ENCODE data around the gene RHBDF1. TPM values are rescaled to one million over a fixed set of nuclear protein-coding genes. Genes with fewer than 3 reads are reported as not detected.

The RHBDF1 gene
- total and polyA plus RNA-seq, 9 of the 15 experiments (the other 6 are each of a cell fraction or from before 2014, with no cell fraction given) = 1.0 to 8.2 (median 4.2) TPM

GRCh38 chr16:106623-107324, 34.3 kb upstream of the RHBDF1 start (continued):
- TF ChIP-seq ZNF592 (IDR thresholded peaks at IDR 0.05) (peak; percentile 90), CREM (IDR thresholded peaks at IDR 0.05; ENCODE audit: low read depth) (0 out of 2 replicates have a peak, but pooled peaks have one; percentile 10), FOXK2 (conservative IDR thresholded peaks at IDR 0.05 in 1 of 2, IDR thresholded peaks at IDR 0.05 in 1 of 2; ENCODE audit: low read depth in 2 of 2) (peak; percentile 14 to 38; a peak in 1 of 4 replicates), TEAD4 (IDR thresholded peaks at IDR 0.05; ENCODE audit: low read length) (peak; percentile 58; the same call in 1 of the 2 replicates), TEAD4 (CRISPR knock-in tag; IDR thresholded peaks at IDR 0.05; ENCODE audit: borderline replicate concordance) (no peak), MAX (CRISPR knock-in tag; IDR thresholded peaks at IDR 0.05) (peak; percentile 41; the same call in 1 of the 2 replicates), JUND (IDR thresholded peaks at IDR 0.05; ENCODE audit: borderline replicate concordance, low read depth, low read length) (peak; percentile 41; the same call in 1 of the 2 replicates), JUND (tag; IDR thresholded peaks at IDR 0.05; ENCODE audit: borderline replicate concordance, low read depth, low read length) (peak; percentile 34; the same call in 1 of the 3 replicates), ZNF263 (CRISPR knock-in tag; IDR thresholded peaks at IDR 0.05; ENCODE audit: borderline replicate concordance) (peak; percentile 32; the same call in 1 of the 2 replicates), DEAF1 (CRISPR knock-in tag; IDR thresholded peaks at IDR 0.05) (peak; percentile 85), THAP12 (CRISPR knock-in tag; IDR thresholded peaks at IDR 0.05) (0 out of 2 replicates have a peak, but pooled peaks have one; percentile 19), USF2 (CRISPR knock-in tag; IDR thresholded peaks at IDR 0.05) (peak; percentile 41), ZNF253 (CRISPR knock-in tag; conservative IDR thresholded peaks at IDR 0.05) (no peak), ARID2 (IDR thresholded peaks at IDR 0.05) (peak; percentile 28; the same call in 1 of the 2 replicates), SMC3 (conservative IDR thresholded peaks at IDR 0.05; ENCODE audit: insufficient read depth, low read depth, low read length) (peak; percentile 92), ATF7 (IDR thresholded peaks at IDR 0.05) (0 out of 2 replicates have a peak, but pooled peaks have one; percentile 27), CREBBP (IDR thresholded peaks at IDR 0.05; ENCODE audit: low read depth, low read length) (no peak), CTBP1 (IDR thresholded peaks at IDR 0.05; ENCODE audit: borderline replicate concordance) (peak; percentile 48; the same call in 1 of the 2 replicates)
